GM18867 (cell line): ENCODE results near the gene SFMBT1.

Experiments used
- ATAC-seq: cut with Tn5 transposase; IDR thresholded peaks from one replicate; pipeline ENCODE4 v1.9.1; 2021; ENCODE audit warnings: mild to moderate bottlenecking, moderate library complexity; ENCODE audit not compliant: unreplicated experiment

Gene SFMBT1

DNA sequence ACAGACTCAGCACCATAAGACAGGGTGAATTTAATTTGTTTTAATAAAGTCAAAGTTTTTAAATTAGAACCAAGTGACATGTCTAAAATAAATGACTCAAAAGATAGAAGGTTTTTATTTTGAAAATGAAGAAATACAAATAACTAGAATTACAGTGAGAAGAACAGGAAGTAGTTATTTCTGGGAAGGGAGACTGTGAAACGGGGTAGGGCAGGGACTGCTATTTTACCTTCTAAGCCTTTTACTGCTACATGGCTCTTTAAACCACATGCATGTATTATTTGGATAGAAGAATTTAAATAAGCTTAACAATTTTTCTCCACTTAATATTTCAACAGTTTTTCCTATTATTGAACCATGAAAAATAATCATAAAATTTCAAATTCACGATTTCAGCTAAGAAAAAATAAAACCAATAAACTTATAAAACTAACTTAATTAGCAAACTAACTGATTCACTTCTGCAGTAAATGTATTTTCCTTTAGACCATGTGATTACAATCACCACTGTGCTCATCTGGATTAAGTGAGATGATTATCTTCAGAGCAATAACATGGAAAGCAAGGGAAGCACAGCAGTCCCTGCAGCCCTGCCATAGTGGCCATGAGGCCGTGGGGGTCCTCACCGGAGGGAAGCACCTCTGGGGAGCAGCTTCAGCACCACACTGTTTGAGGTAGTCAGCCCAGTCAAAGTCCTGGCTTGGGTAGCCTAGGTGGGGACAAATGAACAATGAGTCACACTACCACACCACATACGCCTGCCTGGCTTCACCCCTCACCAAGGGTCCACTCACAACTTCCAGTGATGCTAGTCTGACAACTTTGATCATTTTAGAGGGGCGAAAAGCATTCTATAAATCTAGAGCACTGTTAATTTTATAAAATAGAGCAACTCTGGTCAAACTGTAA, 120.2 kb downstream of the SFMBT1 start:
- no peak for ATAC-seq

DNA sequence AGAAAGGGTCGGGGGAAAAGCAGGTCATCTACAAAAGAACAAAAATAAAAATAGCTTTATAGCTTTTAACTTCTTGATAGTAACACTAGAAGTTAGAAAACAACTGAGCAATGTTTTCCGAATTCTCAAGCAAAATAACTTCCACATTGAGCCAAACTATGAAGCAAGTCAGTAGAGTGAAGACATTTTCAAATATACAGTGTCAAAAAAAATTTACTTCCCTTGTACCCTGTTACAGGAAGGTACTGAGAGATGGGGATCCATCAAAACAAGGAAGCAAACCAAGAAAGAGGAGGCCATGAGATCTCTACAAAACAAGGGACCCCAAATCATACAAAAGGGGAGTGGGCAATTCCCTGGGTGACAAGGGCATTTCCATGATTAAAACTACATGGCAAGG, 121.9 kb downstream of the SFMBT1 start:
- ATAC-seq = no peak

DNA sequence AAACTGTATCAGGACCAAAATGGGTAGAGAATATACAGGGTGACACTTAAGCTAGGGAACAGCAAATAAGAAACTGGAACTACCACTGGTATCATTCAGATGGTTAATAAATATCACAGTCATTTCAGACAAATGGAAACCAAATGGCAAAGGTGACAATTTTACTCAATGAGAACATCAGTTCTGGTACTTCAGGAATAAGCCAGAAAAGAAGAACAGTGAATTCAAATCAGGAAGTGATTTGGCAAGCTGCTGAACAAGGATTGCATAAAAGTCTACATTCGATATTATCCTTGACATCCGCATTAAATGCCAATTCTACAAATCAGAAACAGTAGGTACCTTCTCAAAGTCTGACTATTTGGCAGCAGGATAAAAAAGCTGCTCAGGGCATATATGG, 125.0 kb downstream of the SFMBT1 start:
- no peak for ATAC-seq

- no peak for ATAC-seq
Observed at GRCh38 chr3:52917044-52917443, 128.8 kb downstream of the SFMBT1 start.

- no peak for ATAC-seq
Observed at GRCh38 chr3:52915294-52915693, 130.6 kb downstream of the SFMBT1 start.

DNA sequence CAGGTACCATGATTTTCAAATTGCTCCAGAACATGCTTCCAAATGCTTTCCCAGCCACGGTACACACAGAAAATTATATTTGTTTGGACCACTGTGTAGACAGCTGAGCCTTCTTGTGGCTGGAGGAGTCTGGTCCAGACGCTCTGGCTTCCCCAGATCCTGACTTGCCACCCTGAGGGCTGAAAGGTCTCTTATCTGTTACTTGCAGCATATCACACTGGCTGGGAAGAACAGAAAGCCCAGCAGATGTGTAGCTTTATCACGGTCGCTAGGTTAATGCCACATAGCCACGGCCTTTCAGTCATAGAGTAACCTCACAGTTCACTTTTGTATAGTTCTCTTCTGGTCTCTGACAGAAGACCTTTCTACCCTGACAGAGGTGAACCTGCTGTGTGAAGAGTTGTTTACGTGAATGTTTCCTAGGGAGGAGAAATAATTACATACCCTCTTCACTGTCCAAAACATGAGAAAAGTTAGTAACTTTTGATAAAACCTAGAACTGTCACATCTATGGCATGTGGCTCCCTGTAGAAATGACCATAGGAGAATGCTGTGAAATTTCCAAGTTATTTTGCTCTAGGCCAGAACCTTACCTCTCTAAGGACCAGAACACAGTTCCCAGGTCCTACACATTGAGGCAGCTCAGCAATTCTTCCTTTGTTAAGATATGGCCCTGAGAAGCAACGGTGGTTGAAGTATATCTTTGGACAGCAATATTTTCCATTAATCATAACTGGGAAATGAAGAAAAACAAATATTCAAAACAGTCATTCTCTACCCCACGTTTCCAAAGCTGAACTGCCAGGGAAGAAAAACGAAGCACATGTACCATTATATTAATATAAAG, 132.8 kb downstream of the SFMBT1 start:
- no peak for ATAC-seq

DNA sequence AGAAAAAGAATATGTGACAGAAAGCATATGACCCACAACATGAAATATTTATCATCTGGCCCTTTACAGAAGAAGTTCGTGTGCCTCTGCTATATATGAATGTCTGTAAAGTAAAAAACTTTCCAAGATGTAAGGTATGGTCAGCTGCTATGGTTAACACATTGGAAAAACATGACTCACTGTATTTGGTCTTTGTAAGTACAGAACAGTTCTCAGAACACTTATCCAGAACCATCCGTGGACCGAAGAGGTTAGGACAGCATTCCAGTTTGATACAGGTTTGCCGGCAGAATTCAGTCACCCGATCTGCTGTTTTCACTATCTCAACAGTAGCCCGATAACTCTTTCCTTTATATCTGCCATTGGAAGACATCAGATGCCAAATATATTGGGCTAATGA, 135.1 kb downstream of the SFMBT1 start:
- no peak for ATAC-seq

- no peak for ATAC-seq
Observed at GRCh38 chr3:52907497-52907896, 138.4 kb downstream of the SFMBT1 start.

DNA sequence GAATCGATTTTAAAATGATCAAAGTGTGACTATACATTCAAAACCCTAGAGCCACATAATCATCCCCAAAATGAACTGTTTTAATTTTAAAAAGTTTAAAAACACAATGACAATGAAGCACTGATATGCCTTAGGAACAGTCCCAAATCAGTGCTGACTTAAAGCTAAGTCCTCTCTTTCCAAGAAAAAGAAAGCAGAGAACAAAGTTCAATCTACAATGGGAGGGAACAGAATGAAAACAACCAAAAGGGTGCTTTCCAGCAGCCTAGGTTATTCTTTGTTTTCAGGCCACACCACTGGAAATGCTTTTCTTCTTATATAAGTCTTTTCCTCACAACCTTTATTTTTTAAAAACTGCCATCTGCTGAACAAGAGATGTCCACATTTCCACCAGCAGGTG, 141.3 kb downstream of the SFMBT1 start:
- no peak for ATAC-seq

- no peak for ATAC-seq
Observed at GRCh38 chr3:52904000-52904399, 141.9 kb downstream of the SFMBT1 start.

- ATAC-seq = peak; percentile 95
Observed at GRCh38 chr3:52897130-52898122, 148.4 kb downstream of the SFMBT1 start, which contains the start of gene STIMATE. Gene STIMATE (minus strand): TSS chr3:52897548. CDS start chr3:52897450, 98 bp downstream.

DNA sequence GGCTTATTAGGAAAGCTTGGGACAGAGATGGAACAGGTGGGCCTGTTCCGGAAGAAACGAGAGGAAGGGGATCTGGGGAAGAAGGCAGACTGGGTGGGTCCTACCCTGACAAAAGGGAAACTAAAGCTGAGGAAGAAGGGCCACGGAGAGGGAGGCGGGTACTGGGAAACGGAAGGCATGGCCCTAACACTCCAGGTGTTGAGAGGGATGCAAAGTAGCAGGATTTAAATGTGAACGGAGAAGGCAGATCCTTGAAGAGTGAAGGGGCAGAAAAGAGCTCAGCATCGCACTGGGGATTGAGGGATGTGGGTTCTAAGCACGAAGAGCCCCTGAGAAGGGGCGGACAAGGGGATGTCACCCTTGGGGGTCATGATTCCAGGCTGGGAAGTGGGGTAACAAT, 149.3 kb downstream of the SFMBT1 start:
- no peak for ATAC-seq

DNA sequence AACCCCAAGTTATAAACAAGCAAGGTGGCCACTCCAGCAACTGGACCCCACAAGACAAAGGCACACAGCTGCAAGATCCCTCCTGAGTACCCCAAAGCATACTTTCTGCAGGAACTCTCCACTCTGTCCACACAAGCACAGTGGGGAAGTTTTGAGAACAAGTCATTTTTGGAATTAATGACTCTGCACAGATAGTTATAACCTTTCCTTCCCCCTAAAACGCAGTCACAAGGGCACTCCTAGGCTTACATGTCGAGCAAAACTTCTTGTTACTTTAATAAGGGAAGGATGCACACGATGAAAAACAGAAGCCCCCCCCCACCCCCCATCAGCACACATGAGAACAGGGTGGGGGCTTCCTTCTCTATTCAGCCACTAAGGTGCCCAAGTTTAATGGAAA, 149.7 kb downstream of the SFMBT1 start:
- ATAC-seq = no peak

DNA sequence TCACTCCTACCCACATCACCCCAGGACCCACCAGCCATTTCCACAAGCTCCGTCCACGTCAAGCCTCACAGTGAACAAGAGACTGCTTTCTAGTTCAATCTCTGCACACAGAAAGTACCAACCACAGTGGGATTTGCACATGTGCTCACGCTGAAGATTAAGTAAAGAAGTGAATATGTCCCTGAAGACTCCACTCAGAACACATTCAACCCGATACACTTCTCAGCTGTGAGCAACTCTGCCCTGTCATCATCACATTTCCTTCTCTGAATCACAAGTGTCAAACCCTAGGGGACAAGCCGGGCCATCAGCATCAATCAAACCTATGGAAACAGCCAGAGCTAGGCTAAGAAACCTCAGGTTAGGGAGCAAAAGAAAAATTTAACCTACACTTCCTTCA, 150.5 kb downstream of the SFMBT1 start:
- ATAC-seq = no peak

- no peak for ATAC-seq
Observed at GRCh38 chr3:52894756-52895155, 151.1 kb downstream of the SFMBT1 start.

DNA sequence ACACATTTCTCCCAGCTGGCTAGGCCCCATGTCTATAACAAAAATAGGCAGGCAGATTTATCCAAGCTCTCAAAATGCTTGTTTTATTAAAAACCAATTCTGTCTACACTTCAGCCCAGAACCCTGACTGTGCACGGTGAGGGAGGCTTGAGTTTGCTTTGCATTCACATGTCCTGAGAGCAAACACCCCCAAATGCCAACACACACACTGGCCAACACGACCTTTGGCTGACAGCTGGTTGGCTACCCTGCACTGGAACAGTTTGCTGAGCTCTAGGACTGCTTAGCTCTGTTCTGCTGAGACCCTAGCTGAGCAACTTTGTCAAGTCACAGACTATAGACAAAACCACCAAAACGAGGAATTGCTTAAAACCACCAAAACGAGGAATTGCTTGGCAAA, 152.2 kb downstream of the SFMBT1 start:
- ATAC-seq = no peak

- ATAC-seq = no peak
Observed at GRCh38 chr3:52892625-52893311, 153.1 kb downstream of the SFMBT1 start.

DNA sequence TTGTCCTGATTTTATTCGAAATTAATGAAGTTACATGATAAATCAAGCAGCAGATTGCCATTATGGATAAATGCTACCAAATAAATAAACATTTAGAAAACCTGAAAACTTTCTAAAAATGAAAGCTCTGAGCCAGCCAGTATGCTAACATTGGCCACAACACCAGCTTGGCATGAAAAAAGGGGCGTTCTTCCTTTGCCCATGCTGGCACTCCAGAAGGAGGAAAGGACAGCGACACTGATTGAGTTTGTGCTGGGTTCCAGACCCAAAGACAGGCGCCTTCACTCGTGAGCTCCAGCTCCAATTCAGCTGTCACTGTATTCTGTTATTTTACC, 153.6 kb downstream of the SFMBT1 start:
- no peak for ATAC-seq

DNA sequence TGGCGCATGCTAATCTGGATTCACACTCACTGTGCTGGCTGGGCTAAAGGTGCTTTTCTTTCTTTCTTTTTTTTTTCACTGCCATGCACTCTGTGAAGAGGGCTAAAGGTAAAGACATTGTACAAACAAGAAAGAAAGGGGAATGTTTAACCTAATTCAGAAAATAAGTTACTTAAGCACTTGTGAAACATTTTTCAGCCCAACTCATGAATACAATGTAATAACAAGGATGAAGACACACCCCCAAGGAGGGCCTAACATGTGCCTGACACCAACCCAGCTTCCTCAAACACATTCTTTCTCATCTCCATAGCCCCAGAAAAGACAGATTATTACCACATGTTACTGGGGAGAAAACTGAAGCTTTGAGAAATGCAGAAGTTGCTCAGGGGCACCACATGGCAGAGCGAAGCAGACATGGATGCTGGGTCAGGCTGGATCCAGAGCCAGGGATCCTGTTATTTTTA, 154.2 kb downstream of the SFMBT1 start:
- ATAC-seq = no peak

DNA sequence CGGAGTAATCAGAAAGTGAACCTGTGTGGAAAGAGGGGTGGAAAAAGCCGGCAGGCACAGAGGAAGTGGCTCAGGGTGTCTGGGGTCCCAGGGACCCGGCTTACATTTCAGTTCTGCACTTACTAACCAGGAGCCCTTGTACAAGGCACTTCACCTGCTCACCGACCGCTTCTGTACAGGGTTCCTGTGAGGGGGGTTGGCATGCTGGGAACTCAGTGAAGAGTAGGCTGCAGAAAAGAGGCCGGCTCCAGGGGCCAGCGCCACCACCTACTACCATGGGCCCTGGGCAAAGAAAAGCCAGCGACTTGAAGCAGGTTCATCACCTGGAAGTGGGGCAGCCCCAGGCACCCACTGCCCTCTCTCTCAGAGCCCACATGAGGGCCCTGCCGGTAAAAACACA, 154.7 kb downstream of the SFMBT1 start:
- ATAC-seq = no peak
